A549 (cell line): ENCODE results near the gene DACT2.

Experiments used
- JUNB ChIP-seq: fragments of >200 bp; sonication (Bioruptor Twin); formaldehyde crosslinking; IDR thresholded peaks from 2 replicates; pipeline ENCODE4 v1.6.1; 2016
- KDM1A ChIP-seq: fragments of 200-600 bp; sonication (generic); IDR thresholded peaks from 2 replicates; pipeline ENCODE4 v1.6.1; 2016; ENCODE audit warnings: low read depth, mild to moderate bottlenecking
- MYC ChIP-seq: IDR thresholded peaks from 2 replicates; pipeline ENCODE4 v1.6.1; 2012; ENCODE audit warnings: mild to moderate bottlenecking, inconsistent platforms, low read length, improper control_type of control experiment, borderline replicate concordance
- POLR2A ChIP-seq: IDR thresholded peaks from 2 replicates; pipeline ENCODE4 v1.6.1; 2012; ENCODE audit warnings: mild to moderate bottlenecking, low read length
- RCOR1 ChIP-seq: fragments of 150-350 bp; IDR thresholded peaks from 2 replicates; pipeline ENCODE4 v1.6.1; 2014; ENCODE audit warnings: antibody characterized with exemption, low read length, low read depth
- ZFP36 ChIP-seq: fragments of 450-650 bp; IDR thresholded peaks from 2 replicates; pipeline ENCODE4 v1.6.1; 2014; ENCODE audit warnings: borderline replicate concordance; ENCODE audit not compliant: partially characterized antibody
- TF ChIP-seq, protein P1 (sequence below): fragments of >200 bp; sonication (Bioruptor Twin); formaldehyde crosslinking; IDR thresholded peaks from 3 replicates; pipeline ENCODE4 v1.5.1; 2016
- TF ChIP-seq, protein P2 (sequence below): IDR thresholded peaks from 2 replicates; pipeline ENCODE4 v1.6.1; 2012; ENCODE audit warnings: low read depth, borderline replicate concordance
- TF ChIP-seq, protein P3 (sequence below): IDR thresholded peaks from 2 replicates; pipeline ENCODE4 v1.6.1; 2012
- TF ChIP-seq, protein P4 (sequence below): IDR thresholded peaks from 2 replicates; pipeline ENCODE4 v1.6.1; 2012

DNA sequence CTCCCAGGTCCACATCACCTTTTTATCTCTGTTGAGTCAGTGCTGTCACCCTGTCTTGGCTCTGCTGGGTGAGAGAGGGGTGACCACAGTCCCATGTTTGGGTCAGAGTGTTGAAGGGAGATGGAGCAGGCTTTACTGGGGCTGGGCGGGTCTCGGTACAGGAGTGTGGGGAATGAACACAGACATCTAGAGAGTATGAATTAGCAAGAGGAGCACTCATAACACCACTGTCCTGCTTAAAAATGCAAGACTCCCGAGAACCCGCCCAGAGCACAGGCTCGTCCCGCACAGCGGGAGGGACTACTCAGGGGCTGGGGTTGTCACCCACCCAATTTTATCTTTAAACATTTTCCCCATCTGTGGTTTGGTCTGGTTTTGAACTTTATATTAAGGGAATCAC, 27.5 kb upstream of the DACT2 start:
- no peak for TF ChIP-seq MYC
- TF ChIP-seq, protein P1, sequence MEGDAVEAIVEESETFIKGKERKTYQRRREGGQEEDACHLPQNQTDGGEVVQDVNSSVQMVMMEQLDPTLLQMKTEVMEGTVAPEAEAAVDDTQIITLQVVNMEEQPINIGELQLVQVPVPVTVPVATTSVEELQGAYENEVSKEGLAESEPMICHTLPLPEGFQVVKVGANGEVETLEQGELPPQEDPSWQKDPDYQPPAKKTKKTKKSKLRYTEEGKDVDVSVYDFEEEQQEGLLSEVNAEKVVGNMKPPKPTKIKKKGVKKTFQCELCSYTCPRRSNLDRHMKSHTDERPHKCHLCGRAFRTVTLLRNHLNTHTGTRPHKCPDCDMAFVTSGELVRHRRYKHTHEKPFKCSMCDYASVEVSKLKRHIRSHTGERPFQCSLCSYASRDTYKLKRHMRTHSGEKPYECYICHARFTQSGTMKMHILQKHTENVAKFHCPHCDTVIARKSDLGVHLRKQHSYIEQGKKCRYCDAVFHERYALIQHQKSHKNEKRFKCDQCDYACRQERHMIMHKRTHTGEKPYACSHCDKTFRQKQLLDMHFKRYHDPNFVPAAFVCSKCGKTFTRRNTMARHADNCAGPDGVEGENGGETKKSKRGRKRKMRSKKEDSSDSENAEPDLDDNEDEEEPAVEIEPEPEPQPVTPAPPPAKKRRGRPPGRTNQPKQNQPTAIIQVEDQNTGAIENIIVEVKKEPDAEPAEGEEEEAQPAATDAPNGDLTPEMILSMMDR, result no peak
- TF ChIP-seq, protein P2, sequence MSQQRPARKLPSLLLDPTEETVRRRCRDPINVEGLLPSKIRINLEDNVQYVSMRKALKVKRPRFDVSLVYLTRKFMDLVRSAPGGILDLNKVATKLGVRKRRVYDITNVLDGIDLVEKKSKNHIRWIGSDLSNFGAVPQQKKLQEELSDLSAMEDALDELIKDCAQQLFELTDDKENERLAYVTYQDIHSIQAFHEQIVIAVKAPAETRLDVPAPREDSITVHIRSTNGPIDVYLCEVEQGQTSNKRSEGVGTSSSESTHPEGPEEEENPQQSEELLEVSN, result no peak
- TF ChIP-seq POLR2A, result no peak
- TF ChIP-seq, protein P3, sequence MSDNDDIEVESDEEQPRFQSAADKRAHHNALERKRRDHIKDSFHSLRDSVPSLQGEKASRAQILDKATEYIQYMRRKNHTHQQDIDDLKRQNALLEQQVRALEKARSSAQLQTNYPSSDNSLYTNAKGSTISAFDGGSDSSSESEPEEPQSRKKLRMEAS, result no peak
- TF ChIP-seq ZFP36, result no peak
- TF ChIP-seq KDM1A, result no peak
- TF ChIP-seq, protein P4, sequence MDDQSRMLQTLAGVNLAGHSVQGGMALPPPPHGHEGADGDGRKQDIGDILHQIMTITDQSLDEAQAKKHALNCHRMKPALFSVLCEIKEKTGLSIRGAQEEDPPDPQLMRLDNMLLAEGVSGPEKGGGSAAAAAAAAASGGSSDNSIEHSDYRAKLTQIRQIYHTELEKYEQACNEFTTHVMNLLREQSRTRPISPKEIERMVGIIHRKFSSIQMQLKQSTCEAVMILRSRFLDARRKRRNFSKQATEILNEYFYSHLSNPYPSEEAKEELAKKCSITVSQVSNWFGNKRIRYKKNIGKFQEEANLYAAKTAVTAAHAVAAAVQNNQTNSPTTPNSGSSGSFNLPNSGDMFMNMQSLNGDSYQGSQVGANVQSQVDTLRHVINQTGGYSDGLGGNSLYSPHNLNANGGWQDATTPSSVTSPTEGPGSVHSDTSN, result no peak
- no peak for TF ChIP-seq JUNB
- no peak for TF ChIP-seq RCOR1
